IPS-18a (cell line): Measurements from ENCODE around the gene PVR.
"Not testable (repeated sequence)": the region's sequence is repeated elsewhere in the genome, so short reads cannot be mapped to it uniquely, and the experiment has no call there.

Experiments used
- H3K27ac ChIP-seq: one replicate; pipeline ENCODE4 v1.5.1; 2013; ENCODE audit warnings: low read length
- H3K27me3 ChIP-seq: one replicate; pipeline ENCODE4 v1.6.1; 2013; ENCODE audit warnings: mild to moderate bottlenecking, low read length; ENCODE audit not compliant: control insufficient read depth, insufficient read depth
- H3K36me3 ChIP-seq: one replicate; pipeline ENCODE4 v1.6.1; 2013; ENCODE audit warnings: low read depth, low read length; ENCODE audit not compliant: control insufficient read depth
- H3K4me1 ChIP-seq: one replicate; pipeline ENCODE4 v1.6.1; 2013; ENCODE audit warnings: low read depth, low read length; ENCODE audit not compliant: control insufficient read depth
- H3K4me3 ChIP-seq: one replicate; pipeline ENCODE4 v1.5.1; 2013; ENCODE audit warnings: low read length
- H3K9ac ChIP-seq: one replicate; pipeline ENCODE4 v1.6.1; 2013; ENCODE audit warnings: mild to moderate bottlenecking, low read length, moderate library complexity
- H3K9me3 ChIP-seq: one replicate; pipeline ENCODE4 v1.6.1; 2013; ENCODE audit warnings: low read depth, low read length; ENCODE audit not compliant: control insufficient read depth

The PVR gene

GRCh38 chr19:44668985-44669764 lies 25.5 kb downstream of the PVR start:
- H3K4me1 ChIP-seq, result no peaks in the 10 kb centered on the region
- H3K27ac ChIP-seq, result no peak overlapping the region
- no peaks in the 10 kb centered on the region for H3K9me3 ChIP-seq
- H3K27me3 ChIP-seq, result no peaks in the 10 kb centered on the region
- H3K4me3 ChIP-seq, result no peak overlapping the region
- no peaks in the 10 kb centered on the region for H3K36me3 ChIP-seq
- no peak overlapping the region for H3K9ac ChIP-seq

- not testable (repeated sequence) for H3K9ac ChIP-seq
Measured at GRCh38 chr19:44670027-44670426, 26.3 kb downstream of the PVR start.

GRCh38 chr19:44671400-44671799 lies 27.7 kb downstream of the PVR start, which contains the start of gene CEACAM19:
Gene CEACAM19, plus strand, starts transcription at chr19:44671482. Its CDS starts 450 bp downstream, at chr19:44671932.
- Histone ChIP-seq H3K27ac (no peak within 1 kb of the TSS), H3K27me3 (no peaks in the 10 kb centered on the region), H3K4me3 (no peak within 1 kb of the TSS), H3K9me3 (no peaks in the 10 kb centered on the region), H3K4me1 (no peaks in the 10 kb centered on the region), H3K9ac (no peak within 1 kb of the TSS), H3K36me3 (no peaks in the 10 kb centered on the region)

More at GRCh38 chr19:44670027-44670426, 26.3 kb downstream of the PVR start:
- H3K27me3 ChIP-seq, H3K36me3 ChIP-seq, H3K27ac ChIP-seq, H3K4me3 ChIP-seq, H3K4me1 ChIP-seq, H3K9me3 ChIP-seq: not testable (repeated sequence)

GRCh38 chr19:44672226-44672625 lies 28.5 kb downstream of the PVR start:
- Histone ChIP-seq H3K4me3 (no peak overlapping the region), H3K36me3 (no peaks in the 10 kb centered on the region)

GRCh38 chr19:44673510-44673909 lies 29.8 kb downstream of the PVR start:
- Histone ChIP-seq H3K4me1 (no peaks in the 10 kb centered on the region), H3K27me3 (no peaks in the 10 kb centered on the region), H3K9me3 (no peaks in the 10 kb centered on the region), H3K9ac (no peak overlapping the region), H3K36me3 (no peaks in the 10 kb centered on the region), H3K4me3 (no peak overlapping the region), H3K27ac (no peak overlapping the region)

More at GRCh38 chr19:44672226-44672625, 28.5 kb downstream of the PVR start:
- Histone ChIP-seq H3K9me3 (no peaks in the 10 kb centered on the region), H3K27me3 (no peaks in the 10 kb centered on the region), H3K4me1 (no peaks in the 10 kb centered on the region), H3K9ac (no peak overlapping the region), H3K27ac (no peak overlapping the region)

- H3K27me3 ChIP-seq, result no peaks in the 10 kb centered on the region
Measured at GRCh38 chr19:44675521-44675920, 31.8 kb downstream of the PVR start.

GRCh38 chr19:44677019-44677811 lies 33.5 kb downstream of the PVR start:
- Histone ChIP-seq H3K27me3 (no peaks in the 10 kb centered on the region), H3K27ac (no peak overlapping the region), H3K4me3 (no peak overlapping the region), H3K4me1 (no peaks in the 10 kb centered on the region), H3K36me3 (no peaks in the 10 kb centered on the region), H3K9me3 (no peaks in the 10 kb centered on the region), H3K9ac (no peak overlapping the region)

More at GRCh38 chr19:44675521-44675920, 31.8 kb downstream of the PVR start:
- no peaks in the 10 kb centered on the region for H3K9me3 ChIP-seq
- H3K9ac ChIP-seq, result no peak overlapping the region
- no peak overlapping the region for H3K27ac ChIP-seq
- no peaks in the 10 kb centered on the region for H3K36me3 ChIP-seq
- H3K4me3 ChIP-seq, result no peak overlapping the region
- H3K4me1 ChIP-seq, result no peaks in the 10 kb centered on the region

GRCh38 chr19:44680536-44680935 lies 36.8 kb downstream of the PVR start:
- Histone ChIP-seq H3K4me3 (no peak overlapping the region), H3K36me3 (no peaks in the 10 kb centered on the region), H3K9ac (no peak overlapping the region), H3K9me3 (no peaks in the 10 kb centered on the region), H3K27me3 (no peaks in the 10 kb centered on the region), H3K27ac (no peak overlapping the region), H3K4me1 (no peaks in the 10 kb centered on the region)

GRCh38 chr19:44681992-44682790 lies 38.5 kb downstream of the PVR start:
- no peak overlapping the region for H3K27ac ChIP-seq
- no peaks in the 10 kb centered on the region for H3K4me1 ChIP-seq
- H3K9me3 ChIP-seq, result no peaks in the 10 kb centered on the region
- no peak overlapping the region for H3K4me3 ChIP-seq
- no peaks in the 10 kb centered on the region for H3K36me3 ChIP-seq
- H3K27me3 ChIP-seq, result no peaks in the 10 kb centered on the region
- no peak overlapping the region for H3K9ac ChIP-seq

GRCh38 chr19:44682807-44683206 lies 39.1 kb downstream of the PVR start:
- Histone ChIP-seq H3K9ac (no peak overlapping the region), H3K27ac (no peak overlapping the region), H3K36me3 (no peaks in the 10 kb centered on the region), H3K27me3 (no peaks in the 10 kb centered on the region), H3K9me3 (no peaks in the 10 kb centered on the region), H3K4me1 (no peaks in the 10 kb centered on the region), H3K4me3 (no peak overlapping the region)
